Measurements from ENCODE around the gene PGM2. TPM values are rescaled to one million over a fixed set of nuclear protein-coding genes. Genes with fewer than 3 reads are reported as not detected.

The PGM2 gene
- total RNA-seq, 2 donors from 2014 or later = 21.5 to 25.1 TPM

DNA sequence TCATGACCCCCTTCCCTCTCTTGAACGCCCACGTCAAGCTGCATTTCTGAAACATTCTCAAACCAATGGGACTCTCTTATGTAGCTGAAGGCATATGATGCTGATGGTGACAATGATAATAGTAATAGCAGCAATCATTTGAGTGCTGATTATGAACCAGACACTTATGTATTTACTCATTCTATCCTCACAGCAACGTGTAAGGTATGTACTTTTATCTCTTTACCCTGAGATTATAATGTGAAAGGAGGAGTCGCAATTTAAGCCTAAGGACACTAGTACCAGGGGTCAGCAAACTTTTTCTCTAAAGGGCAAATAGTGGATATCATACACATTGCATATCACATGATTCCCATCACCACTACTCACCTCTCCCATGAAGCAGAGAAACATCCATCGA, 8.5 kb downstream of the PGM2 start:
- Histone ChIP-seq H3K9me3 (ENCODE audit: control insufficient read depth, low read length) (no peaks in the 10 kb centered on the region), H3K27me3 (ENCODE audit: control insufficient read depth, insufficient read depth, low read length, poor library complexity, severe bottlenecking) (no peaks in the 10 kb centered on the region), H3K9ac (ENCODE audit: extremely low read depth, low read length, poor library complexity, severe bottlenecking) (no peak overlapping the region), H3K4me1 (ENCODE audit: control insufficient read depth, insufficient read depth, low read length) (no peaks in the 10 kb centered on the region), H3K27ac (ENCODE audit: low read depth, low read length) (no peak overlapping the region), H3K36me3 (ENCODE audit: control insufficient read depth, insufficient read depth, low read length) (peaks cover 55% of the 10 kb centered on the region), H3K4me3 (ENCODE audit: low read length) (no peak overlapping the region)
- Mint-ChIP-seq H3K36me3 (ENCODE audit: low read depth) (peaks cover 39% of the 10 kb centered on the region), H3K27me3 (ENCODE audit: insufficient read depth) (no peaks in the 10 kb centered on the region), H3K27ac (no peak overlapping the region), H3K4me1 (no peaks in the 10 kb centered on the region), H3K4me3 (no peak overlapping the region), H3K9me3 (no peaks in the 10 kb centered on the region)
- no peak for DNase-seq
- TF ChIP-seq, protein P1, sequence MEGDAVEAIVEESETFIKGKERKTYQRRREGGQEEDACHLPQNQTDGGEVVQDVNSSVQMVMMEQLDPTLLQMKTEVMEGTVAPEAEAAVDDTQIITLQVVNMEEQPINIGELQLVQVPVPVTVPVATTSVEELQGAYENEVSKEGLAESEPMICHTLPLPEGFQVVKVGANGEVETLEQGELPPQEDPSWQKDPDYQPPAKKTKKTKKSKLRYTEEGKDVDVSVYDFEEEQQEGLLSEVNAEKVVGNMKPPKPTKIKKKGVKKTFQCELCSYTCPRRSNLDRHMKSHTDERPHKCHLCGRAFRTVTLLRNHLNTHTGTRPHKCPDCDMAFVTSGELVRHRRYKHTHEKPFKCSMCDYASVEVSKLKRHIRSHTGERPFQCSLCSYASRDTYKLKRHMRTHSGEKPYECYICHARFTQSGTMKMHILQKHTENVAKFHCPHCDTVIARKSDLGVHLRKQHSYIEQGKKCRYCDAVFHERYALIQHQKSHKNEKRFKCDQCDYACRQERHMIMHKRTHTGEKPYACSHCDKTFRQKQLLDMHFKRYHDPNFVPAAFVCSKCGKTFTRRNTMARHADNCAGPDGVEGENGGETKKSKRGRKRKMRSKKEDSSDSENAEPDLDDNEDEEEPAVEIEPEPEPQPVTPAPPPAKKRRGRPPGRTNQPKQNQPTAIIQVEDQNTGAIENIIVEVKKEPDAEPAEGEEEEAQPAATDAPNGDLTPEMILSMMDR (conservative IDR thresholded peaks at IDR 0.05) = no peak
- 90 to 96% methylated on average over 1 to 5 of the region's 5 CpGs for WGBS, 2 experiments (ENCODE audit: insufficient coverage in 1 of 2, insufficient read length in 1 of 2)

GRCh38 chr4:37835806-37836205, 9.3 kb downstream of the PGM2 start:
- H3K36me3 Mint-ChIP-seq (ENCODE audit: low read depth) = peaks cover 36% of the 10 kb centered on the region
- Histone ChIP-seq H3K27ac (ENCODE audit: low read depth, low read length) (no peak overlapping the region), H3K4me1 (ENCODE audit: control insufficient read depth, insufficient read depth, low read length) (no peaks in the 10 kb centered on the region), H3K36me3 (ENCODE audit: control insufficient read depth, insufficient read depth, low read length) (peaks cover 51% of the 10 kb centered on the region), H3K9ac (ENCODE audit: extremely low read depth, low read length, poor library complexity, severe bottlenecking) (no peak overlapping the region), H3K9me3 (ENCODE audit: control insufficient read depth, low read length) (no peaks in the 10 kb centered on the region), H3K27me3 (ENCODE audit: control insufficient read depth, insufficient read depth, low read length, poor library complexity, severe bottlenecking) (no peaks in the 10 kb centered on the region), H3K4me3 (ENCODE audit: low read length) (no peak overlapping the region)
- TF ChIP-seq, protein P1 (conservative IDR thresholded peaks at IDR 0.05) = no peak
- no peaks in the 10 kb centered on the region for H3K4me1 Mint-ChIP-seq
- H3K4me3 Mint-ChIP-seq = no peak overlapping the region
- H3K9me3 Mint-ChIP-seq = no peaks in the 10 kb centered on the region
- no peak for DNase-seq
- H3K27ac Mint-ChIP-seq = no peak overlapping the region
- WGBS, 2 experiments (ENCODE audit: insufficient coverage in 1 of 2, insufficient read length in 1 of 2) = 78 to 79% methylated on average over 6 of the region's 6 CpGs
- H3K27me3 Mint-ChIP-seq (ENCODE audit: insufficient read depth) = no peaks in the 10 kb centered on the region

DNA sequence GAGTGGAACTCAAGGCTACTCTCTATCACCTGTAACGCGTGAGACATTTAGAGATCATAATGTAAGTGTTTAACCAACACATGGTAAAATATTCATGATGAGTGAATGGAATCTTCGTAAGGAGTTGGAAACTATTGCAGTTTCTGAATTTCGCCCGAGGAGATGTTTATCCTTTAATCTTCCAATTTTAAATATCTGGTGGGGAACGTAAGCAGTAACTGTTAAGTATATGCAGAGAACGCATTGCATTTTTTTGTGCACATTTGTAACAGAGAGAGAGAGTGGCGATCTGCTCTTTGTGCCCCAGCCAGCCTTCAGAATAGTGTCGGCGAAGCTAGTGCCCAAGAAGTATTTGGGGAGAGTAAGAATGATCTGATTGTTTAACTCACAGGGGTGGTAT, 9.8 kb downstream of the PGM2 start:
- no peaks in the 10 kb centered on the region for H3K9me3 Mint-ChIP-seq
- 90 to 93% methylated on average over 8 to 10 of the region's 10 CpGs for WGBS, 2 experiments (ENCODE audit: insufficient coverage in 1 of 2, insufficient read length in 1 of 2)

More for the DNA sequence above, 9.8 kb downstream of the PGM2 start:
- no peaks in the 10 kb centered on the region for H3K27me3 Mint-ChIP-seq (ENCODE audit: insufficient read depth)
- no peak overlapping the region for H3K4me3 ChIP-seq (ENCODE audit: low read length)
- H3K4me1 ChIP-seq (ENCODE audit: control insufficient read depth, insufficient read depth, low read length) = no peaks in the 10 kb centered on the region
- no peak overlapping the region for H3K9ac ChIP-seq (ENCODE audit: extremely low read depth, low read length, poor library complexity, severe bottlenecking)
- no peaks in the 10 kb centered on the region for H3K27me3 ChIP-seq (ENCODE audit: control insufficient read depth, insufficient read depth, low read length, poor library complexity, severe bottlenecking)
- peaks cover 50% of the 10 kb centered on the region for H3K36me3 ChIP-seq (ENCODE audit: control insufficient read depth, insufficient read depth, low read length)
- TF ChIP-seq, protein P1 (conservative IDR thresholded peaks at IDR 0.05) = no peak
- H3K36me3 Mint-ChIP-seq (ENCODE audit: low read depth) = peaks cover 35% of the 10 kb centered on the region
- no peak overlapping the region for H3K27ac ChIP-seq (ENCODE audit: low read depth, low read length)
- DNase-seq = no peak
- H3K4me1 Mint-ChIP-seq = no peaks in the 10 kb centered on the region
- H3K27ac Mint-ChIP-seq = no peak overlapping the region
- no peak overlapping the region for H3K4me3 Mint-ChIP-seq
- H3K9me3 ChIP-seq (ENCODE audit: control insufficient read depth, low read length) = no peaks in the 10 kb centered on the region
